Kidney (tissue), 14 donors: ENCODE results near the gene SERPINA4. TPM values are rescaled to one million over a fixed set of nuclear protein-coding genes. Genes with fewer than 3 reads are reported as not detected.
"Not testable (repeated sequence)": the region's sequence is repeated elsewhere in the genome, so short reads cannot be mapped to it uniquely, and the experiment has no call there.

ENCODE experiments used
- DNase-seq, 5 donors: peaks; one replicate each; pipeline ENCODE4 v3.0.0-alpha.2; 2013 to 2020
- FAIRE-seq: peaks from 2 replicates; lab custom pipeline; 2012; peaks lifted over from hg19 to GRCh38; lab: Jason Lieb, UNC
- H3K27ac ChIP-seq, 2 donors: one replicate each; pipeline ENCODE4 v1.7.0; 2013; ENCODE audit warnings: low read depth in 2 of 2, low read length in 2 of 2, inconsistent platforms in 1 of 2
- H3K27me3 ChIP-seq: one replicate; pipeline ENCODE4 v1.7.1; 2013; ENCODE audit warnings: low read length, inconsistent platforms; ENCODE audit not compliant: control insufficient read depth, insufficient read depth
- H3K36me3 ChIP-seq, 3 donors: one replicate each; pipeline versions ENCODE4 v1.7.0 to v1.7.1; 2013; ENCODE audit warnings: low read length in 3 of 3, control low read depth in 1 of 3, inconsistent platforms in 1 of 3; ENCODE audit not compliant: insufficient read depth in 3 of 3, control insufficient read depth in 2 of 3
- H3K4me1 ChIP-seq, 3 donors: one replicate each; pipeline versions ENCODE4 v1.7.0 to v1.7.1; 2013; ENCODE audit warnings: low read length in 3 of 3, inconsistent platforms in 1 of 3, low read depth in 1 of 3; ENCODE audit not compliant: control insufficient read depth in 2 of 3, insufficient read depth in 2 of 3
- H3K4me3 ChIP-seq, 3 donors: one replicate each; pipeline versions ENCODE4 v1.7.0 to v1.8.1; 2013; ENCODE audit warnings: low read length in 3 of 3, control low read depth in 1 of 3, inconsistent platforms in 1 of 3
- H3K9ac ChIP-seq, 3 donors: one replicate each; pipeline versions ENCODE4 v1.7.0 to v1.7.1; 2013; ENCODE audit warnings: low read length in 3 of 3, control low read depth in 1 of 3, inconsistent platforms in 1 of 3
- H3K9me3 ChIP-seq, 3 donors: one replicate each; pipeline versions ENCODE4 v1.7.0 to v1.7.1; 2013; ENCODE audit warnings: low read length in 3 of 3, control low read depth in 1 of 3, inconsistent platforms in 1 of 3; ENCODE audit not compliant: control insufficient read depth in 2 of 3, insufficient read depth in 1 of 3
- CTCF ChIP-seq: IDR thresholded peaks from 3 replicates; pipeline ENCODE4 v1.5.1; 2012; ENCODE audit warnings: mild to moderate bottlenecking, moderate library complexity, borderline replicate concordance; ENCODE audit not compliant: insufficient read depth; ENCODE audit errors: extremely low read depth
- intact Hi-C: fragments of 100-400 bp; cut with DNase I; formaldehyde crosslinking; loops from one replicate; pipeline ENCODE4 v1.11.1; 2022
- polyA plus RNA-seq: library from polyadenylated mRNA; stranded (reverse); fragments of 350-450 nt; fragmentation: Illumina TruSeq; extraction: RNeasy Lipid Tissue Mini Kit (QIAGEN cat#74804); gene quantifications from one replicate; pipeline ENCODE4 v1.2.3, GENCODE V29; 2014; ENCODE audit warnings: low read depth, low replicate concordance; ENCODE audit not compliant: insufficient read depth
- total RNA-seq: library from RNA; stranded (reverse); fragmentation: NEBNext Ultra II Directional; extraction: Animal tissue kit (Norgen Biotek cat#: 25700); gene quantifications from one replicate; pipeline ENCODE4 v1.2.1, GENCODE V29; 2021
- donor health status: control.
- donor health status: control.
- donor health status: control.
- donor health status: control.
- donor health status: control.
- donor health status: DM: yes; HTN: yes; CAD: no.
- donor health status: Normal renal cell carcinoma (clear cell type).

SERPINA4 gene
- total and polyA plus RNA-seq, 2 donors from 2014 or later: 6.1 to 28.3 TPM

- peaks cover 0 to 21% (median 9%) of the 10 kb centered on the region in 3 donors for H3K4me1 ChIP-seq
- no peak overlapping the region for H3K9ac ChIP-seq
- H3K27ac ChIP-seq: peak overlapping the region; percentile 43 to 82
- H3K27me3 ChIP-seq: no peaks in the 10 kb centered on the region
- no peak overlapping the region for H3K4me3 ChIP-seq
- no peaks in the 10 kb centered on the region for H3K36me3 ChIP-seq
- no peak for DNase-seq
- H3K9me3 ChIP-seq: no peaks in the 10 kb centered on the region
- intact Hi-C loops: no loop called here
- no peak for FAIRE-seq
- TF ChIP-seq CTCF: no peak
Measured at GRCh38 chr14:94600148-94600545, 38.9 kb downstream of the SERPINA4 start.

GRCh38 chr14:94601884-94602391 is 40.7 kb downstream of the SERPINA4 start:
- TF ChIP-seq CTCF: no peak
- Histone ChIP-seq H3K36me3 (no peaks in the 10 kb centered on the region), H3K9me3 (no peaks in the 10 kb centered on the region), H3K27ac (no peak overlapping the region), H3K27me3 (no peaks in the 10 kb centered on the region), H3K4me3 (no peak overlapping the region), H3K9ac (no peak overlapping the region), H3K4me1 (peaks cover 0 to 21% (median 9%) of the 10 kb centered on the region in 3 donors)
- DNase-seq: no peak
- no peak for FAIRE-seq
- intact Hi-C loops: no loop called here

GRCh38 chr14:94602722-94603121 is 41.5 kb downstream of the SERPINA4 start:
- no peak for TF ChIP-seq CTCF
- Histone ChIP-seq H3K27me3 (no peaks in the 10 kb centered on the region), H3K9ac (no peak overlapping the region), H3K4me1 (peaks cover 0 to 20% (median 9%) of the 10 kb centered on the region in 3 donors), H3K27ac (no peak overlapping the region), H3K36me3 (no peaks in the 10 kb centered on the region), H3K9me3 (no peaks in the 10 kb centered on the region), H3K4me3 (no peak overlapping the region)
- no peak for DNase-seq
- intact Hi-C loops: no loop called here
- FAIRE-seq: no peak

- DNase-seq (peak in 1 of 5 donors; percentile 8), FAIRE-seq (no peak)
- Histone ChIP-seq H3K4me3 (no peak overlapping the region), H3K9ac (no peak overlapping the region), H3K4me1 (peaks cover 0 to 7% (median 0%) of the 10 kb centered on the region in 3 donors), H3K36me3 (no peaks in the 10 kb centered on the region), H3K27ac (no peak overlapping the region), H3K9me3 (no peaks in the 10 kb centered on the region), H3K27me3 (no peaks in the 10 kb centered on the region)
- intact Hi-C loops: no loop called here
- no peak for TF ChIP-seq CTCF
Measured at GRCh38 chr14:94605361-94605760, 44.1 kb downstream of the SERPINA4 start.

GRCh38 chr14:94608966-94609365 is 47.7 kb downstream of the SERPINA4 start:
- H3K27ac ChIP-seq, H3K4me1 ChIP-seq, FAIRE-seq, H3K36me3 ChIP-seq, H3K9ac ChIP-seq, H3K27me3 ChIP-seq, H3K9me3 ChIP-seq, intact Hi-C loops, H3K4me3 ChIP-seq, DNase-seq: not testable (repeated sequence)
